ENCODE measurements around the gene TTC32. TPM values are rescaled to one million over a fixed set of nuclear protein-coding genes. Genes with fewer than 3 reads are reported as not detected.

TTC32 gene
- total and polyA plus RNA-seq, 2 donors (not counting 3 experiments of a cell fraction or from before 2014, with no cell fraction given): 8.8 to 9.4 TPM

DNA sequence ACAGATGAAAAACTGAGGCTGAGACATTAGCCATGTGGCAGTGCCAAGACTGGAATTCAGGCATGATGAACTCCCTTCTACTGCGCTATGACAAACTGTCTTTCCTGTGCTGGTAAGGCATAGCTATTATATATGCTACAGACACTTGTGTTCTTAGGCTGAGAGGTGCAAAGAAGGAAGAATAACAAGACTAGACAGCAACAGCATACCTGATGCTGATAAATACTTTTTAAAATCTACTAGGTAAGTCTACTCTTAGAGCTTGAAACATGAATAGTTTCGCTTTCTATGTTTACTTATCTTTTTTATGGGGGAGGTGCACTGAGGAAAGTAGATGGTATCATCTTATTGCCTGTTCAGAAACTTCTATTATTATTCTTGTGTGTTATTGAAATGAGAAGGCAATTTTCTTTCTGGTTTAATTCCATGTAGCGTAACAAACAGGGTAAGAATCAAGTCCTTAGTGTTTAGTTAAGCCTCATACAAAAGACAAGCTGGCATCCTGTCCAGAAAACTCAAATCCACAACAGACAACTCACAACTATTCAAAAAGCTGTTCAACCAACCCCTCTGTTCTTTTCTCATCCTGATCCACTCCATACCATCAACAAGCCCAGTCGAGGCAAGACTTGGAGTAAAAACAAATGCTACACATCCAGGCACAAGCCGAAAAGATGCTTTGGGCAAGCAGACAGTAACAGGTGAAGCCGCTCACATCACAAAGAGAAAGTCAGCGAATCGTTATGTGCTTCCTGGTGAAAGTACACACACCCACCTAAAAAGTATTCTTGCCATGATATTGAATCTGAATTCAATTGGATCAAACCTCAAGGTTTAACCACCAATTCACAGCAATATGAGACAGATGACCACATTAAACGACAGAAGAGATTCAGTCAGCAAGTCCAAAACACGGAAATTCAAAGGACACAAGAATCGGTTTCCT lies 1.5 kb downstream of the TTC32 start:
- H4K20me1 ChIP-seq (replicated peaks; ENCODE audit: control insufficient read depth, extremely low read depth, insufficient read depth, low read length): no peaks in the 10 kb centered on the region
- H3K9me3 ChIP-seq (replicated peaks; ENCODE audit: control insufficient read depth, insufficient read depth, low read length): no peaks in the 10 kb centered on the region
- H3K36me3 ChIP-seq (ENCODE audit: control insufficient read depth in 2 of 2, extremely low read depth in 1 of 2, insufficient read depth in 2 of 2, low read length in 2 of 2): no peaks in the 10 kb centered on the region
- intact Hi-C loops (cut with micrococcal nuclease): loop anchor here (1.0 to 2.0 kb wide), 3 partner anchors 55 to 1340 kb away; partner anchors contain the start of gene RDH14
- FAIRE-seq (no peak), DNase-seq (ENCODE audit: low read depth, low spot score) (peak; percentile 49)
- TF ChIP-seq POLR2A (IDR thresholded peaks at IDR 0.05; ENCODE audit: low read depth, low read length): no peak
- TF ChIP-seq EZH2 (IDR thresholded peaks at IDR 0.05; ENCODE audit: borderline replicate concordance, low read depth, low read length, severe bottlenecking): no peak
- TF ChIP-seq POLR2AphosphoS5 (IDR thresholded peaks at IDR 0.05; ENCODE audit: insufficient read depth, low read depth, low read length): no peak
- TF ChIP-seq, protein P1, sequence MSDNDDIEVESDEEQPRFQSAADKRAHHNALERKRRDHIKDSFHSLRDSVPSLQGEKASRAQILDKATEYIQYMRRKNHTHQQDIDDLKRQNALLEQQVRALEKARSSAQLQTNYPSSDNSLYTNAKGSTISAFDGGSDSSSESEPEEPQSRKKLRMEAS (IDR thresholded peaks at IDR 0.05; ENCODE audit: insufficient read depth, insufficient read length): no peak
- TF ChIP-seq JUN (IDR thresholded peaks at IDR 0.05; ENCODE audit: borderline replicate concordance, insufficient read depth, insufficient read length, low read depth): no peak
- TF ChIP-seq, protein P2, sequence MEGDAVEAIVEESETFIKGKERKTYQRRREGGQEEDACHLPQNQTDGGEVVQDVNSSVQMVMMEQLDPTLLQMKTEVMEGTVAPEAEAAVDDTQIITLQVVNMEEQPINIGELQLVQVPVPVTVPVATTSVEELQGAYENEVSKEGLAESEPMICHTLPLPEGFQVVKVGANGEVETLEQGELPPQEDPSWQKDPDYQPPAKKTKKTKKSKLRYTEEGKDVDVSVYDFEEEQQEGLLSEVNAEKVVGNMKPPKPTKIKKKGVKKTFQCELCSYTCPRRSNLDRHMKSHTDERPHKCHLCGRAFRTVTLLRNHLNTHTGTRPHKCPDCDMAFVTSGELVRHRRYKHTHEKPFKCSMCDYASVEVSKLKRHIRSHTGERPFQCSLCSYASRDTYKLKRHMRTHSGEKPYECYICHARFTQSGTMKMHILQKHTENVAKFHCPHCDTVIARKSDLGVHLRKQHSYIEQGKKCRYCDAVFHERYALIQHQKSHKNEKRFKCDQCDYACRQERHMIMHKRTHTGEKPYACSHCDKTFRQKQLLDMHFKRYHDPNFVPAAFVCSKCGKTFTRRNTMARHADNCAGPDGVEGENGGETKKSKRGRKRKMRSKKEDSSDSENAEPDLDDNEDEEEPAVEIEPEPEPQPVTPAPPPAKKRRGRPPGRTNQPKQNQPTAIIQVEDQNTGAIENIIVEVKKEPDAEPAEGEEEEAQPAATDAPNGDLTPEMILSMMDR (IDR thresholded peaks at IDR 0.05; ENCODE audit: extremely low read depth in 1 of 2, insufficient read depth in 1 of 2, low read depth in 1 of 2, low read length in 2 of 2): no peak
- no peak for TF ChIP-seq FOS (IDR thresholded peaks at IDR 0.05; ENCODE audit: borderline replicate concordance, insufficient read depth, low read length)
- no peak for TF ChIP-seq GATA2 (IDR thresholded peaks at IDR 0.05; ENCODE audit: insufficient read depth, insufficient read length, low read depth, low read length)
- no peak for TF ChIP-seq MYC (IDR thresholded peaks at IDR 0.05; ENCODE audit: low read depth, low read length)
- peak overlapping the region; percentile 28 to 97 (median 86) for H3K4me3 ChIP-seq (replicated peaks in 1 of 3; ENCODE audit: insufficient read depth in 1 of 3, low read depth in 1 of 3, low read length in 3 of 3)
- H2AFZ ChIP-seq (ENCODE audit: low read depth, low read length): no peak overlapping the region
- H3K9me1 ChIP-seq (replicated peaks; ENCODE audit: control insufficient read depth, extremely low read depth, insufficient read depth, low read length): no peaks in the 10 kb centered on the region
- dilution Hi-C loops (cut with MboI; ENCODE audit: extremely low pct_ligation_motif_present, low sequenced_read_pairs): no loop called here
- H3K4me2 ChIP-seq (ENCODE audit: insufficient read depth, low read length): peak overlapping the region; percentile 98
- CTCF ChIA-PET: interaction anchor here (0.9 to 1.6 kb wide), 3 partner anchors 32 to 150 kb away, joined by 4 to 7 read pairs (median 5); no protein-coding TSS in a partner anchor
- H3K9ac ChIP-seq (replicated peaks; ENCODE audit: extremely low read depth, insufficient read depth, low read length): peak overlapping the region; percentile 96
- peak overlapping the region; percentile 90 for H3K27ac ChIP-seq (ENCODE audit: insufficient read depth, low read depth, low read length)
- POLR2A ChIA-PET: no interaction called here
- H3K4me1 ChIP-seq (ENCODE audit: control insufficient read depth, extremely low read depth, insufficient read depth, low read length): peaks cover 25% of the 10 kb centered on the region
- BruUV-seq (replicated peaks): no TSS peak
- no peaks in the 10 kb centered on the region for H3K27me3 ChIP-seq (ENCODE audit: control insufficient read depth in 2 of 2, insufficient read depth in 2 of 2, low read length in 2 of 2)
- H3K79me2 ChIP-seq (ENCODE audit: control insufficient read depth, insufficient read depth, low read length): peaks cover 40% of the 10 kb centered on the region

Measured in endothelial cell of umbilical vein (primary cell).